Glutamatergic neuron (in vitro differentiated cells): Measurements from ENCODE around the gene CC2D1A. TPM values are rescaled to one million over a fixed set of nuclear protein-coding genes. Genes with fewer than 3 reads are reported as not detected.

Source experiments
- DNase-seq: peaks from one replicate; pipeline ENCODE4 v3.0.0; 2022
- H3K27ac Mint-ChIP-seq: one replicate; pipeline ENCODE4 v1.8.0; 2020; ENCODE audit warnings: mild to moderate bottlenecking, mixed read lengths, inconsistent platforms; ENCODE audit not compliant: unreplicated experiment
- H3K27me3 Mint-ChIP-seq: one replicate; pipeline ENCODE4 v1.8.0; 2020; ENCODE audit warnings: mild to moderate bottlenecking, moderate library complexity, mixed read lengths, inconsistent platforms; ENCODE audit not compliant: unreplicated experiment
- H3K36me3 Mint-ChIP-seq: one replicate; pipeline ENCODE4 v1.8.0; 2020; ENCODE audit warnings: mild to moderate bottlenecking, mixed read lengths, inconsistent platforms; ENCODE audit not compliant: unreplicated experiment
- H3K4me1 Mint-ChIP-seq: one replicate; pipeline ENCODE4 v1.8.0; 2020; ENCODE audit warnings: mild to moderate bottlenecking, low read depth, mixed read lengths, inconsistent platforms; ENCODE audit not compliant: unreplicated experiment
- H3K4me3 Mint-ChIP-seq: one replicate; pipeline ENCODE4 v1.8.0; 2020; ENCODE audit warnings: mild to moderate bottlenecking, mixed read lengths, inconsistent platforms; ENCODE audit not compliant: unreplicated experiment
- H3K9me3 Mint-ChIP-seq: one replicate; pipeline ENCODE4 v1.8.0; 2020; ENCODE audit warnings: mild to moderate bottlenecking, moderate library complexity, mixed read lengths, inconsistent platforms; ENCODE audit not compliant: unreplicated experiment
- microRNA-seq: library from miRNA; unstranded; fragments of <30 nt; microRNA quantifications from one replicate; pipeline ENCODE4, GENCODE V29; 2020; ENCODE audit not compliant: unreplicated experiment
- total RNA-seq: library from RNA; stranded (reverse); fragmentation: NEBNext Ultra II Directional; extraction: Animal tissue kit (Norgen Biotek cat#: 25700); gene quantifications from one replicate; pipeline ENCODE4 v1.2.1, GENCODE V29; 2021; ENCODE audit not compliant: unreplicated experiment
- TF ChIP-seq, protein P1 (sequence below): fragments of 200-600 bp; sonication (generic); IDR thresholded peaks from one replicate; pipeline ENCODE4 v1.5.0; 2021; ENCODE audit not compliant: partially characterized antibody, unreplicated experiment

Gene CC2D1A
- total RNA-seq, 1 donor from 2014 or later, result 56.3 TPM

DNA sequence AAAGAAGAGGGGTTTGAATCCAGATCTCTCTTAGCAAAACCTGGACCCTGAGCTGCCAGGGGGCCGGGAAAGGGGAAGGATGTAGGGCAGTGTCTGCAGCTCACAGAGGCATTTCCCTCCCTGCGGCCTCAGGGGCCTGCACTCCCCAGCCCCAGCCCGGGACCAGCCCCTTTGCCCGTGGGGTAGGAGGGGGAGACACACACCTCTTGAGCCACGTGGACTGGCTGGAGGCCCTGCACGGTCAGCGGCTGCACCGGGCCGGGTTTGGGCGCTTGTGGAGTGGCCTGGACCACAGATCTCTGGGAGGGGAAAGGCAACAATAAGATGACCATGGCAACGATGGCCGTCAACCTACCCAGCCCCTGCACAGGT lies 73.2 kb downstream of the CC2D1A start:
- Mint-ChIP-seq H3K4me3 (no peak overlapping the region), H3K27ac (no peak overlapping the region)
- no peak for DNase-seq

DNA sequence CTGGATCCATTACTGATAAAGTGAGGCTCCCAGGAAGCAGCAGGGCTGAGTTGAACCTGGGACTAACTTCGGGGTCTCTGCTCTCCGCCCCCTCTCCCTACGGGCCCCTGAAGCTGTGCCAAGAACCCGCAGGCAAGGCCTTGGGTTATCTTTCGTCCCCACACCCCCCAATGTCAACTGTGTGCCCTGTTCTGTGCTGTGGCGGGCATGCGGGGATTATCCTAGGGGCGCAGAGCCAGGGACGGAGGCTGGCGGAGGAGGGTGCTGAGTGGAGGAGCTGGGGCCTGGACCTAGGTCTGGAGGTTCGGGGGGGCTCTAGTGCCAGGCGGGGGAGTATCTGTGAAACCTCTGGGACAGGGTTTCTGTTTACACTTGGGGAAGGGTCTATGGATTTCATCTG lies 73.7 kb downstream of the CC2D1A start:
- TF ChIP-seq, protein P1, sequence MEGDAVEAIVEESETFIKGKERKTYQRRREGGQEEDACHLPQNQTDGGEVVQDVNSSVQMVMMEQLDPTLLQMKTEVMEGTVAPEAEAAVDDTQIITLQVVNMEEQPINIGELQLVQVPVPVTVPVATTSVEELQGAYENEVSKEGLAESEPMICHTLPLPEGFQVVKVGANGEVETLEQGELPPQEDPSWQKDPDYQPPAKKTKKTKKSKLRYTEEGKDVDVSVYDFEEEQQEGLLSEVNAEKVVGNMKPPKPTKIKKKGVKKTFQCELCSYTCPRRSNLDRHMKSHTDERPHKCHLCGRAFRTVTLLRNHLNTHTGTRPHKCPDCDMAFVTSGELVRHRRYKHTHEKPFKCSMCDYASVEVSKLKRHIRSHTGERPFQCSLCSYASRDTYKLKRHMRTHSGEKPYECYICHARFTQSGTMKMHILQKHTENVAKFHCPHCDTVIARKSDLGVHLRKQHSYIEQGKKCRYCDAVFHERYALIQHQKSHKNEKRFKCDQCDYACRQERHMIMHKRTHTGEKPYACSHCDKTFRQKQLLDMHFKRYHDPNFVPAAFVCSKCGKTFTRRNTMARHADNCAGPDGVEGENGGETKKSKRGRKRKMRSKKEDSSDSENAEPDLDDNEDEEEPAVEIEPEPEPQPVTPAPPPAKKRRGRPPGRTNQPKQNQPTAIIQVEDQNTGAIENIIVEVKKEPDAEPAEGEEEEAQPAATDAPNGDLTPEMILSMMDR, result no peak
- Mint-ChIP-seq H3K4me3 (no peak overlapping the region), H3K27me3 (peaks cover 2% of the 10 kb centered on the region), H3K4me1 (peaks cover 4% of the 10 kb centered on the region), H3K36me3 (no peaks in the 10 kb centered on the region), H3K9me3 (no peaks in the 10 kb centered on the region), H3K27ac (no peak overlapping the region)
- no peak for DNase-seq

More for the DNA sequence above, 73.2 kb downstream of the CC2D1A start:
- H3K4me1 Mint-ChIP-seq, result peaks cover 6% of the 10 kb centered on the region
- TF ChIP-seq, protein P1, result no peak
- H3K36me3 Mint-ChIP-seq, result no peaks in the 10 kb centered on the region
- H3K27me3 Mint-ChIP-seq, result peaks cover 6% of the 10 kb centered on the region
- peaks cover 4% of the 10 kb centered on the region for H3K9me3 Mint-ChIP-seq

DNA sequence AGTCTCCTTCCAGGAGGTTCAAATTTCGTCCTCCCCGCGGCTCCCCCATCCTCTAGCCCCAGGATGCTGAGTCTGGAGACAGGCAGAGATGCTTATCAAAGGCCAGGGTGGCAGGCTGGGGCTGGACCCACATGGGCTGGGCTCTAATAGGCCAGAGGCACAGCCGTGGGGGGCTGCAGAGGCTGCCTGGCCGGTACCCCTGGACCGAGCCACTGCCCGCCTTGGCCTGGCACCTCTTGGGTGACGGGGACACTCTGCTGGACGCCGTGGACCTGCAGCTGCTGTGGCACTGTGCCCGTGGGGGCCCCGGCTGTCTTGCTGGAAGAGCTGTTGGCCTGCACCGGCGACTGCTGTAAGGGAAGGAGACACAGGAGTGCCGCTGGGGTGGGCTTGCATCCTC lies 74.3 kb downstream of the CC2D1A start:
- H3K4me3 Mint-ChIP-seq, result no peak overlapping the region
- no peaks in the 10 kb centered on the region for H3K9me3 Mint-ChIP-seq
- no peaks in the 10 kb centered on the region for H3K36me3 Mint-ChIP-seq
- H3K4me1 Mint-ChIP-seq, result peaks cover 5% of the 10 kb centered on the region
- no peak for DNase-seq
- H3K27me3 Mint-ChIP-seq, result peaks cover 2% of the 10 kb centered on the region
- TF ChIP-seq, protein P1, result no peak
- H3K27ac Mint-ChIP-seq, result no peak overlapping the region

Small RNAs within 50 kb of the gene (microRNA-seq; reads per million reads assigned to microRNA genes)
- 163 reads per million, percentile 79 among the genes with 10 or more reads in this experiment for gene MIR181C
- 471 reads per million, percentile 85 among the genes with 10 or more reads in this experiment for gene MIR181D

Other genes starting within 250 kb of the CC2D1A start
- 21.9 TPM for gene MRI1, start 141.7 kb upstream of the CC2D1A start, total RNA-seq
- 68.3 TPM for gene C19orf53, start 131.7 kb upstream of the CC2D1A start, total RNA-seq
- gene ZSWIM4, start 110.8 kb upstream of the CC2D1A start, total RNA-seq, result 46.0 TPM
- not detected for gene NANOS3, start 29.1 kb upstream of the CC2D1A start, total RNA-seq
- gene BRME1, start 84 bp upstream of the CC2D1A start, total RNA-seq, result 4.6 TPM
- 8.9 TPM for gene PODNL1, start 32.2 kb downstream of the CC2D1A start, total RNA-seq
- 84.4 TPM for gene DCAF15, start 46.3 kb downstream of the CC2D1A start, total RNA-seq
- gene RFX1, start 100.1 kb downstream of the CC2D1A start, total RNA-seq, result 9.4 TPM
- gene RLN3, start 121.9 kb downstream of the CC2D1A start, total RNA-seq, result not detected
- not detected for gene IL27RA, start 125.6 kb downstream of the CC2D1A start, total RNA-seq
- gene PALM3, start 155.9 kb downstream of the CC2D1A start, total RNA-seq, result 6.7 TPM
- gene MISP3, start 166.6 kb downstream of the CC2D1A start, total RNA-seq, result 2.2 TPM
- 0.71 TPM for gene C19orf67, start 179.6 kb downstream of the CC2D1A start, total RNA-seq
- gene SAMD1, start 184.6 kb downstream of the CC2D1A start, total RNA-seq, result 52.0 TPM
- 82.9 TPM for gene PRKACA, start 211.6 kb downstream of the CC2D1A start, total RNA-seq
- gene ASF1B, start 230.4 kb downstream of the CC2D1A start, total RNA-seq, result 2.3 TPM